HUDEP-2 (cell line): Measurements from ENCODE around the gene SLC16A12.

ENCODE experiments used
- DNase-seq, 76 experiments: peaks; one replicate each; lab custom pipeline; 2025; ENCODE audit not compliant: unreplicated experiment in 76 of 76; lab: John Stamatoyannopoulos, UW

Gene SLC16A12

GRCh38 chr10:89516149-89516832 is 19.1 kb downstream of the SLC16A12 start:
- DNase-seq, result no peak

DNA sequence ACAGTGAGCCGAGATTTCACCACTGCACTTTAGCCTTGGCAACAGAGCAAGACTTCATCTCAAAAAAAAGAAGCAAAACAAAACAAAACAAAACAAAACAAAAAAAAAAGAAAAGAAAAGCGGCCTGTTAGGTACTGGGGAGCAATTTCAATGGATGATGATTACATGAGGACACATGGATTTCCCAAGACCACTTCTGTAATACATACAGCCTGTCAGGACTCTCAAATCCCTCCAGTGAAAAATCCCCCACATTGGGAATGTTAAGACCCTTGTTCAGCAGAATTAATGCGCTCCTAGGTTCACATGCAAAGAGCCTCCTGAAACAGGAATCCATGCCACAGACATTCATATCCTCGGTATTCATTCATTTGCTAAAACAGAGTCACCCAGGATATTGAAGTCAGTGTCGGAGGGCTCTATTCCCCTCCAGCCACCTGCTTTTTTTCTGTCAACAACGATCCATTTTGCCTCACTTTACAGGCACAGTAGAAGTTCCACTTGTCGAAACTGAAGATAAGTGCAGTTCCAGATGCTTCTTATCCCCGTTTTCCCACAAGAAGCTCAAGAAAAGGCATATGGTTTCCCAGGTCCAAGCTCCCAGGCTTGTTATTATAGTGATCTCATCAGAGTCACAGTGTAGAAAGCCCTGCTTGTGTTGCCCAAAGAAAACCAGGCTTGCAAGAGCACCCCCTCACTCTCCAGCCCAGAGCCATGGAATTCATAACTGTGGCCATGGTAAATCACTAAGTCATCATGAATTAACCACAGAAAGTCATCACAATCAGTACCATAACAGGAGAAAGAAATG is 20.2 kb downstream of the SLC16A12 start:
- no peak for DNase-seq

DNA sequence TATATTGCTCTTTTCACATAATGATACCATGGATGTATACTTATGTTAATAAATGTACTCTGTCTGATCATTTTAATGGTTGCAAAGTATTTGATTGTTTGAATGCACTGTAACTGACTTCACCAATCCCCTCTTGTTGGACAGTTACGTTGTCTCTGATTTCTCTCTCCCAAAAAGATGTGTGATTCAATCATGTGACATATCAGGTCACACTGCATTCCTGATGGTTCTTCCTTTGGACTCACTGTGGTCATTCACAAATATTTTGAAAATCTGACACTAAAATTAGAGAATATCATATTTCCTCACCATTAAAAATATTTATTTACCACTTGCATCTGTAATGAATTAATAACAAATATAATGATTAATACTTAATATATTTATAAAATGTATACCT is 22.2 kb downstream of the SLC16A12 start:
- no peak for DNase-seq

GRCh38 chr10:89505640-89506275 is 29.6 kb downstream of the SLC16A12 start:
- peak in 10 of 76 experiments; percentile 2 to 29 (median 9) for DNase-seq

DNA sequence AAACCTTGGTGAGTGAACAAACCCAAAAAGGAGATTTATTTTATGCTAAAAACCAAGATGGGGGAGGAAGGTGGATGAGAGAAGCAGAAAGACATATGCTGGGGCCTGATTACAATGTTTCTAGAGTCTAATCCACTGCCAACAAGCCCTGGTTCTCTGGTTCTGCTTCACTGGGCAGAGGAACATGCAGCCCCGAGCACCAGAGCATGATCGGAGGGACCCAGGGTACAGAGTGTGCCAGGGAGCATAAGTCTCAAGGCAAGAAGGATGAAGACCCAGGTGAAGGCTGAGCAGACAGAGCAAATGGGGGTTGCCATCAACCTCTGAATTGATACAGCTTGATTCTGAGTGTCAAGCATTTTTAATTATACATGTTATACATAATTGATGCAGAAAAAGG is 30.7 kb downstream of the SLC16A12 start:
- no peak for DNase-seq

DNA sequence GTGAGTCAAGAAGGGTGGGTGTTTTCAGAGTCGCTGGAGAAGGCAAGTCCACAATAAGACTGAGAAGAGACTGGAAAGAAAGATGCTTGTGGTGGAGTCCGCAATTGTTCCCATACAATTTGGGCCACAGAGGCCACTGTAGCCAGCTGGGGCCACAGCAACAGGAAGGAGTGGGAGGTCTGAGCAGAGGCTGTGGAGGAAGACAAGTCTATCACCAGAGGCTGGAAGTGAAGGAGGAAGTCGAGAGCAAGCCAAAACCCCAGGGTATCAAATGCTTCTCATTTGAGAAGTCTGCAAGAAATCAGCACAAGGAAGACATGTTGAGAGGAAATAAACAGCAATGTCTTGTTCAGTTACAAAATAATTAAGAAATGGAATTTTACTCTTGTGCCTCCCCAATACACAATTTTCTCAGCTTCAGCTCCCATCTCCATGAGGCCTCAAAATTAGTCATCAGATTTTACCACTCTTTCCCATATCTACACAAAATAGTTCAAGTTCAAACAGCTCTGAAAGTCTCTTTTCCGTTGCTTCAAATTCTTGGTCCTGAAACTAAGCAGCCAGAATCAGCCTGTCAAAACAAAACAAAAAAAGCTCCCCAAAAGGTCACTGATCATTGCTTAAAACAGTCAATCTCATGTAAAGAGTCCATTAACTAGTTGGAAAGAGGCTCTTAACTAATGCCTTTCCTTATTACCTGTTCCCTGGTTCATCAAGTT is 31.6 kb downstream of the SLC16A12 start:
- no peak for DNase-seq

DNA sequence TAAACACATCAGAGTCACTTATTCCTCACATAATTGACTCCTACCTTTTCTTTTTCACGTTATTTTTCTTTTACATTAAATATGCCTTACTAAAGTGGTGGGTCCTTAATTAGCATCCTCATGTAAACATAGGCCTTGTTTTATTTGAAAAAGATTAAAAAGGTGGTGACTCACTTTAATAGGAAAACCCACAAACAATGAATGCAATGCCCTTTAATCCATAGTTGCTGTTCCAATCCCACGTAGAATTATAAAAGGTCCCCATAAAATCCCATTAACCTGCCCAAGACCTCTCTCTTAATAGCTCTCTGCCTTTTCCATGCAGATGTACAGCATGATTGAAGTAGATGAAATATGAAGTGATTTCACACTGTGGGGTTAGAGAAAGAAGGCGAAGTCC is 32.2 kb downstream of the SLC16A12 start:
- DNase-seq, result no peak

GRCh38 chr10:89502549-89502948 is 32.8 kb downstream of the SLC16A12 start:
- no peak for DNase-seq

DNA sequence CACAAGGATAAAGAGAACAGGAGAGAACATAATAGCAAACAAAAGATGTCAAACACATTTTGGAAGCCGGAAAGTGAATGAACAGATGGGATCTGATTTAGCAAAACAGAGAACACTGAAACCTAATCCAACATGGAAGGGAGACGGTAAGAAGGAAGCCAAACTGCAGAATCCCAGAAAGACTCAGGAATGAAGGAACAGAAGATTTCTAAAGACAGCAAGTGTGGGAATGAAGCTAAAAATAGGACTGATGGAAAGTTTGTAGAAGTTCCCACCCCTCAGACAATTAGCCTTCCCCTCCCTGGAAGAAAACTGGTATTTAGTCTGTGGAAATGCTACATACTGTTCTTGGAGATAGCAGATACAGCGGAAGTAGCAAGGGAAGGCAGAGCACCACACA is 40.8 kb downstream of the SLC16A12 start:
- no peak for DNase-seq

DNA sequence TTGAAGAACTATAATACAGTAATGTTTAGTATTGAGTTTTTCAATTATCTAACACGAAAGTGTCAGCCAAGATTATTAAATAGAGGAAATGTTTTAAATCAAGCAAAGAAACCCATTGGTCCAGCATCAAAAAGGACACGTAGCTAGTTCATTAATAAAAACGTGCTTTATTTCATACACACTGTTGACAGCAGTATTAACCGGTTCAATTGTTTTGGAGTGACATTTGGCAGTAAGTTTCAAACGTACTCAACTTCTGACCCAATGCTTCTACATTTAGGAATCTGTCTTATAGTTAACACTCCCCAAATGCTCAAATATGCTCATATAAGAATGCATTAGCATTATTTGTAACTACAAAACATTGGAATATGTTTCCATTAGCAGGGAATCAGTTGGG is 41.3 kb downstream of the SLC16A12 start:
- DNase-seq, result no peak

DNA sequence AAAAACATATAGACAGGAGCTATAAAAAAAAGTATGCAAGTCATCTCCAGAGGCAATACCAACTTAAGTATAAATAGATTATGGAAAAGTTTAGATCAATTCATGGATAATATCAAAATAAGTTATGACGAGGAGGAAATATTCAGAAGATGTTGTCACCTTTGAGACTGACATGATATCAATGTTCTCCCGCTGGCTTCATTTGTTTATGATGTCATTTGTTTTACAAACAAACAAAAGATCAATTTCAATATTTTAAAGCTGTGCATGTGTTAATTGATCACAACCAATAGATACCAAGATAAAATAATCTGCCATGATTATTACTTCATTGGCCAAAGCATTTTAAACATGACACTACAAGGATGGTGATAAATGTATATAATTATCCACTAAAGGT is 43.5 kb downstream of the SLC16A12 start:
- no peak for DNase-seq

- no peak for DNase-seq
These were observed 44.6 kb downstream of the SLC16A12 start for GRCh38 chr10:89490596-89491335.

- no peak for DNase-seq
These were observed 53.1 kb downstream of the SLC16A12 start for GRCh38 chr10:89482256-89482655.

DNA sequence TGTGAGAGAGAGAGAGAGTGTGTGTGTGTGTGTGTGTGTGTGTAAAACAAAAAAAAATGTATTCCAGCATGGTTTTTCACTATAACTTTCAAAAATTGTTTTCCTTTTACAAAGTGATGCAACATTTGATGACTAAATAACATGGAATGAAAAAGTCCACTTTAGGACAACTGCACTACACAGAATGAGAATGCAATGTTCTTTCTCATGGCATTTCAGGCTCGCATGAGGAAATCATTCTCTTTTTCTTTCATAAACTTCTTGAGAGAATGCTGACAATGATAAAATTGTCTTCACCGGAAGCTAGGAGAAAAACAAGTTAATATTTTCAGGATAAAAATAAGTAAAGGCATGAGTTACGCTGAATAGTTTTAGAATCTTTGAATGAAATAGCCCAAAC is 53.7 kb downstream of the SLC16A12 start:
- no peak for DNase-seq

DNA sequence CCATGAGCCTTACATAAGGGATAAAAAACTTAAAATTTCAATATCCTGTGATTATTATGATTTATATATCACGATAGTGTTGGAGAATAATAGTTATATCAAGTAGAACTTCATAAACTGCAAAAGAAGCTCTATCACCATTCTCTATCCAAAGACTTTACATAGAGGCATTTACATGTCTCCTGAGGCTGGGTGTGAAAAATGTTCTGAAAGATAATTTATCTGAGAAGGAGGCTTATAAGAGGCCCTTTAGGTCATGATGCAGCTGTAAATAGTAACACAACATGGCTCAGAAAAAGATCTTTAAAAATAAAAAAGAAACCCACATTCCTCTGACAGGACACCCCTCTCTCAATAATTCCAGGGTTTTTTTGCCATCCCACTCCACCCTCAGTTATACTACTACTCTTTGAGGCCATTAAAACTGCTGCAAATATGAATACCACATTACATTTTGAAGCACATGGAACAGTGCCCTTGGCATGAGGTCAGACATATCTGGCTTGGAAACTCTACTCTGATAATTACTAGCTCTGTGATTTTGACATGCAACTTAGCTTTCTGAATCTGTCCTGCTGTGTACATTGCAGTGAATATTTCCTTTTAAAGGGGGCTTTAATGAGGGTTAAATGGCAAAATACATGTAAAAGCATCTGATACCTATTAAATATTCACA is 55.5 kb downstream of the SLC16A12 start:
- no peak for DNase-seq

- DNase-seq, result no peak
These were observed 56.4 kb downstream of the SLC16A12 start for GRCh38 chr10:89478739-89479654.

- DNase-seq, result no peak
These were observed 57.2 kb downstream of the SLC16A12 start for GRCh38 chr10:89478085-89478738.

GRCh38 chr10:89476150-89476549 is 59.2 kb downstream of the SLC16A12 start:
- no peak for DNase-seq
